Chondrocyte (in vitro differentiated cells): ENCODE results near the gene IGSF6. TPM values are rescaled to one million over a fixed set of nuclear protein-coding genes. Genes with fewer than 3 reads are reported as not detected.
"Not testable (repeated sequence)": the region's sequence is repeated elsewhere in the genome, so short reads cannot be mapped to it uniquely, and the experiment has no call there.

Experiments
- DNase-seq: peaks from one replicate; pipeline ENCODE4 v3.0.0; 2021; ENCODE audit warnings: mixed read lengths, low spot score
- H3K27ac Mint-ChIP-seq: one replicate; pipeline ENCODE4 v1.8.0; 2021; ENCODE audit warnings: mild to moderate bottlenecking, moderate library complexity, mixed read lengths; ENCODE audit not compliant: unreplicated experiment
- H3K27me3 Mint-ChIP-seq: 2 replicates; pipeline ENCODE4 v1.8.0; 2021; ENCODE audit warnings: low read depth, mixed read lengths
- H3K36me3 Mint-ChIP-seq: 2 replicates; pipeline ENCODE4 v1.8.0; 2021; ENCODE audit warnings: low read depth, mixed read lengths
- H3K4me1 Mint-ChIP-seq: 2 replicates; pipeline ENCODE4 v1.8.0; 2021; ENCODE audit warnings: low read depth, mild to moderate bottlenecking, mixed read lengths
- H3K4me3 Mint-ChIP-seq: one replicate; pipeline ENCODE4 v1.8.0; 2021; ENCODE audit warnings: mild to moderate bottlenecking, moderate library complexity, mixed read lengths; ENCODE audit not compliant: unreplicated experiment
- H3K9me3 Mint-ChIP-seq: 2 replicates; pipeline ENCODE4 v1.8.0; 2021; ENCODE audit warnings: low read depth, mixed read lengths
- total RNA-seq: library from RNA; stranded (reverse); gene quantifications from 3 replicates; pipeline ENCODE4 v1.2.1, GENCODE V29; 2021
- TF ChIP-seq, protein P1 (sequence below): fragments of 200-600 bp; sonication (generic); IDR thresholded peaks from 2 replicates; pipeline ENCODE4 v1.5.0; 2021; ENCODE audit warnings: antibody characterized with exemption, mild to moderate bottlenecking, moderate library complexity

IGSF6 gene
- total RNA-seq, 1 donor from 2014 or later, result not detected

GRCh38 chr16:21634216-21634615 lies 18.2 kb downstream of the IGSF6 start:
- no peak for DNase-seq
- no peaks in the 10 kb centered on the region for H3K9me3 Mint-ChIP-seq
- peaks cover 10% of the 10 kb centered on the region for H3K36me3 Mint-ChIP-seq
- H3K4me3 Mint-ChIP-seq, result no peak overlapping the region
- no peak overlapping the region for H3K27ac Mint-ChIP-seq
- TF ChIP-seq, protein P1, sequence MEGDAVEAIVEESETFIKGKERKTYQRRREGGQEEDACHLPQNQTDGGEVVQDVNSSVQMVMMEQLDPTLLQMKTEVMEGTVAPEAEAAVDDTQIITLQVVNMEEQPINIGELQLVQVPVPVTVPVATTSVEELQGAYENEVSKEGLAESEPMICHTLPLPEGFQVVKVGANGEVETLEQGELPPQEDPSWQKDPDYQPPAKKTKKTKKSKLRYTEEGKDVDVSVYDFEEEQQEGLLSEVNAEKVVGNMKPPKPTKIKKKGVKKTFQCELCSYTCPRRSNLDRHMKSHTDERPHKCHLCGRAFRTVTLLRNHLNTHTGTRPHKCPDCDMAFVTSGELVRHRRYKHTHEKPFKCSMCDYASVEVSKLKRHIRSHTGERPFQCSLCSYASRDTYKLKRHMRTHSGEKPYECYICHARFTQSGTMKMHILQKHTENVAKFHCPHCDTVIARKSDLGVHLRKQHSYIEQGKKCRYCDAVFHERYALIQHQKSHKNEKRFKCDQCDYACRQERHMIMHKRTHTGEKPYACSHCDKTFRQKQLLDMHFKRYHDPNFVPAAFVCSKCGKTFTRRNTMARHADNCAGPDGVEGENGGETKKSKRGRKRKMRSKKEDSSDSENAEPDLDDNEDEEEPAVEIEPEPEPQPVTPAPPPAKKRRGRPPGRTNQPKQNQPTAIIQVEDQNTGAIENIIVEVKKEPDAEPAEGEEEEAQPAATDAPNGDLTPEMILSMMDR, result no peak
- no peaks in the 10 kb centered on the region for H3K27me3 Mint-ChIP-seq
- peaks cover 4% of the 10 kb centered on the region for H3K4me1 Mint-ChIP-seq

DNA sequence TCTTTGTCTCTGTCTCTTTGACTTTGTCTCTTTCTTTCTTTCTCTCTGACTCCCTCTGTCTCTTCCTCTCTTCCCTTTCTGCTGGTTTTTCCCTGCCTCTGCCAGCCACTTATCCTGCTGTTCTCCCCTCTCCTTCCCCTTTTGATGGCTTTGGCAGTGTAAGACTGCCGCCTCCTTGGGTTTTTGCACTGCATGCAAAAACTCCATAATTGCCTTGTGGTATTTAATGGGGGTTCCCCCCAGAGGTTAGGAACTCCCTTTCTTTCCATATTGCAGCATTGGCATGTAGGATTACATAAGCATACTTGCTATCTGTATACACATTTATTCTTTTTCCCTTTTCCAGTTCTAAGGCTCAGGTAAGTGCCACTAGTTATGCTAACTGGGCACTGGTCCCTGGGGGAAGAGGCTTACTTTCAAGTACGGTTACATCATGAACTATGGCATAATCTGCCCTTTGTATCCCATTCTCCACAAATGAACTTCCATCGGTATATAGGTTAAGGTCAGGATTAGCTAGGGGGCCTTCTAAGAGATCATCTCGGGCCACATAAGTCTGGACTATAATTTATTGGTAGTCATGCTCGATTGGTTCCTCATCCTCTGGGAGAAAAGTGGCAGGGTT lies 20.3 kb downstream of the IGSF6 start:
- H3K9me3 Mint-ChIP-seq, H3K4me3 Mint-ChIP-seq, H3K4me1 Mint-ChIP-seq, H3K27me3 Mint-ChIP-seq, H3K27ac Mint-ChIP-seq, DNase-seq: not testable (repeated sequence)
- H3K36me3 Mint-ChIP-seq, result peaks cover 14% of the 10 kb centered on the region

DNA sequence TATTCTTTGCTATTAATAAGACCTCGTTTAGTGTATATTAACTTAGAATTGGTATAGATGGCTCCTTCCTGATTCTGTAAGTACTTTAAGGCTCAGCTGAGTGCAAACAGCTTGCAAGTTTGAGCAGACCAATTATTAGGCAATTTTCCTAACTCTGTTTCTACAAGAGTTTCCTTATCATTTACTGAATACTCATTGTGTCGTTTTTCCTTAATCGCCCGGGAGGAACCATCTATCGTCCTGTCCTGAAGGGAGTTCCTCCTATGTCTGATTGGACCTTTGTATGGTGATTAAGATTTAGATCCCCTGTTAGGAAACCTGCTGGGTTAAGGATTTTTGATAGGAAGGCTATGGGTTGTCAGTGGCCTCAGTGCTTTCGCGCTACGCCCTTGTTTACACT lies 21.0 kb downstream of the IGSF6 start:
- not testable (repeated sequence) for DNase-seq, H3K27ac Mint-ChIP-seq, H3K27me3 Mint-ChIP-seq, H3K4me3 Mint-ChIP-seq, H3K9me3 Mint-ChIP-seq
- Mint-ChIP-seq H3K4me1 (peaks cover 15% of the 10 kb centered on the region), H3K36me3 (peaks cover 17% of the 10 kb centered on the region)

GRCh38 chr16:21630866-21631265 lies 21.5 kb downstream of the IGSF6 start:
- not testable (repeated sequence) for H3K4me3 Mint-ChIP-seq, H3K27me3 Mint-ChIP-seq, H3K9me3 Mint-ChIP-seq, DNase-seq, H3K27ac Mint-ChIP-seq
- peaks cover 20% of the 10 kb centered on the region for H3K36me3 Mint-ChIP-seq
- H3K4me1 Mint-ChIP-seq, result peaks cover 19% of the 10 kb centered on the region

DNA sequence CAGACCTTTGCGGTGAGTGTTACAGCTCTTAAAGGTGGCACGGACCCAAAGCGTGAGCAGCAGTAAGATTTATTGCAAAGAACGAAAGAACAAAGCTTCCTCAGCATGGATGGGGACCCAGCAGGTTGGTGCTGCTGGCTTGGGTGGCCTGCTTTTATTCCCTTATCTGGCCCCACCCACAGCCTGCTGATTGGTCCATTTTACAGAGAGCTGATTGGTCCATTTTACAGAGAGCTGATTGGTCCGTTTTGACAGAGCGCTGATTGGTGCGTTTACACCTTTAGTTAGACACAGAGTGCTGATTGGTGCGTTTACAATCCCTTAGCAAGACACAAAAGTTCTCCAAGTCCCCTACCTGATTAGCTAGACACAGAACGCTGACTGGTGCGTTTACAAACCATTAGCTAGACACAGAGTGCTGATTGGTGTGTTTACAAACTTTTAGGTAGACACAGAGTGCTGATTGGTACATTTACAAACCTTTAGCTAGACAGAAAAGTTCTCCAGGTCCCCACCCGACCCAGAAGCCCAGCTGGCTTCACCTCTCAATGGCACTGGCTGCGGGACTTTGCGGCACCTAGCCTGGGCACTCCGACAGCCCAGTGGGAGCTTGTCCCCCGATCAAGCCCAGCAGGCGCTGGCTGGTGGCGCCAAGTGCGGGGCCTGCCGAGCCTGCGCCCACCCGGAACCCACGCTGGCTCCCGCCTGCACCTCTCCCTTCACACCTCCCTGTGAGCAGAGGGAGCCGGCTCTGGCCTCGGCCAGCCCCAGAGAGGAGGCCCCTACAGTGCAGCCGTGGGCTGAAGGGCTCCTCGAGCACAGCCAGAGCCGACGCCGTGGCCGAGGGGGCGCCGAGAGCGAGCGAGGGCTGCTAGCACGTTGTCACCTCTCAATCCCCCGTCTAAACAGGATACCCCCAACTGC lies 22.5 kb downstream of the IGSF6 start:
- not testable (repeated sequence) for H3K27ac Mint-ChIP-seq, H3K4me3 Mint-ChIP-seq, DNase-seq, H3K27me3 Mint-ChIP-seq, H3K9me3 Mint-ChIP-seq
- Mint-ChIP-seq H3K36me3 (peaks cover 20% of the 10 kb centered on the region), H3K4me1 (peaks cover 19% of the 10 kb centered on the region)

GRCh38 chr16:21628772-21629171 lies 23.6 kb downstream of the IGSF6 start:
- Mint-ChIP-seq H3K36me3 (peaks cover 23% of the 10 kb centered on the region), H3K4me3 (no peak overlapping the region)

More at GRCh38 chr16:21628772-21629171, 23.6 kb downstream of the IGSF6 start:
- TF ChIP-seq, protein P1, result no peak
- H3K9me3 Mint-ChIP-seq, result no peaks in the 10 kb centered on the region
- no peak overlapping the region for H3K27ac Mint-ChIP-seq
- no peaks in the 10 kb centered on the region for H3K27me3 Mint-ChIP-seq
- DNase-seq, result no peak
- peaks cover 19% of the 10 kb centered on the region for H3K4me1 Mint-ChIP-seq
